Peyer's patch (tissue), 4 donors: ENCODE results near the gene C16orf90.

Experiments
- POLR2A ChIP-seq, 2 donors: fragments of 450-650 bp; IDR thresholded peaks; one replicate each; pipeline ENCODE4 v1.5.1; 2017; ENCODE audit warnings: antibody characterized with exemption in 2 of 2, mild to moderate bottlenecking in 2 of 2, moderate library complexity in 2 of 2
- TF ChIP-seq, protein P1 (sequence below), 6 experiments: fragments of 450-650 bp in 4 of 6; fragments of 200-600 bp in 2 of 6; sonication (generic) in 1 of 6; IDR thresholded peaks; one replicate each; pipeline ENCODE4 v1.5.1; 2017 to 2019; ENCODE audit warnings: antibody characterized with exemption in 6 of 6, mild to moderate bottlenecking in 3 of 6, moderate library complexity in 1 of 6

DNA sequence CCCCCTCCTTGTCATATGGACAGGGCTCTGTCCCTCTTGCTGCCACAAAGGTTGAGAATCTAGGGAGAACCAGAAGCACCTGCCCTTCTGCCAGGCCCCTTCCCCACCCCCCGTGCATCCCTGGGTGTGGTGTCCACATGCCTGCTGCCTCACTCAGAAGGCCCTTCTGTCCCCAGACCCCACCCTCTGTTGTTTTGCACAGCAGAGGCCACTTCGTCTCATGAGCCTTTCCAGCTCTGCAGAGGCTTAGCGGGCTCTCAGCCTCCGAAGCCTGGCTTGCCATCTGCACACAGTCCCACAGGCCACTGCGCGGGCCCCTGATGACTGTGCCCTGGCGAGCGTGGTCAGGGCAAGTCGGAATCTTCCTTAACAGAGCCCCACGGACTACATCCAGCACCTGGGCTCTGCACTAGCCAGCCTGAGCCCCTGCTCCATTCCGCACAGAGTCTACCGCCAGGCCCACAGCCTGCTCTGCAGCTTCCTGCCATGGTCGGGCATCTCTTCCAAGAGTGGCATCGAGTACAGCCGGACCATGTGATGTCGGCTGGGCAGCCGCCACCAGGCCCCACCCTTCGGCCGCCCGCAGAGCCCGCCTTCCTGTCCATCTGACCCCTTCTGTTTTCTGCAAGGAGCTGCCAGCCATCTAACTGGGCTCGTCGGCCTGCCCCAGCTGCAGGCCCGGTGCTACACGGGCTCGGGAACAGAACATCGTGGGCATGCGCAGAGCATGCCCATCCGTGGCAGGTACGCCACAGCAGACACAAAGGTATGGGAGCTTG, 10.8 kb downstream of the C16orf90 start:
- TF ChIP-seq, protein P1, sequence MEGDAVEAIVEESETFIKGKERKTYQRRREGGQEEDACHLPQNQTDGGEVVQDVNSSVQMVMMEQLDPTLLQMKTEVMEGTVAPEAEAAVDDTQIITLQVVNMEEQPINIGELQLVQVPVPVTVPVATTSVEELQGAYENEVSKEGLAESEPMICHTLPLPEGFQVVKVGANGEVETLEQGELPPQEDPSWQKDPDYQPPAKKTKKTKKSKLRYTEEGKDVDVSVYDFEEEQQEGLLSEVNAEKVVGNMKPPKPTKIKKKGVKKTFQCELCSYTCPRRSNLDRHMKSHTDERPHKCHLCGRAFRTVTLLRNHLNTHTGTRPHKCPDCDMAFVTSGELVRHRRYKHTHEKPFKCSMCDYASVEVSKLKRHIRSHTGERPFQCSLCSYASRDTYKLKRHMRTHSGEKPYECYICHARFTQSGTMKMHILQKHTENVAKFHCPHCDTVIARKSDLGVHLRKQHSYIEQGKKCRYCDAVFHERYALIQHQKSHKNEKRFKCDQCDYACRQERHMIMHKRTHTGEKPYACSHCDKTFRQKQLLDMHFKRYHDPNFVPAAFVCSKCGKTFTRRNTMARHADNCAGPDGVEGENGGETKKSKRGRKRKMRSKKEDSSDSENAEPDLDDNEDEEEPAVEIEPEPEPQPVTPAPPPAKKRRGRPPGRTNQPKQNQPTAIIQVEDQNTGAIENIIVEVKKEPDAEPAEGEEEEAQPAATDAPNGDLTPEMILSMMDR (IDR thresholded peaks at IDR 0.05) = no peak
- TF ChIP-seq POLR2A (IDR thresholded peaks at IDR 0.05) = no peak
